GM23338 (cell line): ENCODE results near the gene ATOH8. TPM values are rescaled to one million over a fixed set of nuclear protein-coding genes. Genes with fewer than 3 reads are reported as not detected.

Experiments used
- ATAC-seq: fragments of 200-7000 bp; cut with Tn5 transposase; 3 replicates; pipeline ENCODE4 v1.9.1; 2020
- DNase-seq: peaks from one replicate; pipeline ENCODE4 v3.0.0-alpha.2; 2015; ENCODE audit warnings: low spot score
- H2AFZ ChIP-seq: fragments of 200-600 bp; sonication (generic); 2 replicates; pipeline ENCODE4 v1.8.0; 2016; ENCODE audit warnings: antibody characterized with exemption, mild to moderate bottlenecking, moderate library complexity
- H3F3A ChIP-seq: fragments of 200-600 bp; sonication (generic); replicated peaks from 2 replicates; pipeline ENCODE4 v1.8.0; 2017; ENCODE audit warnings: antibody characterized with exemption, mixed run types, low read depth
- H3K27ac ChIP-seq: fragments of 200-600 bp; sonication (generic); 2 replicates; pipeline ENCODE4 v1.6.1; 2016; ENCODE audit warnings: low read depth
- H3K27me3 ChIP-seq: fragments of 200-600 bp; sonication (generic); 2 replicates; pipeline ENCODE4 v1.8.0; 2016; ENCODE audit warnings: mild to moderate bottlenecking, mixed run types, moderate library complexity; ENCODE audit not compliant: insufficient read depth
- H3K36me3 ChIP-seq: fragments of 200-600 bp; sonication (generic); 2 replicates; pipeline ENCODE4 v1.8.0; 2016; ENCODE audit warnings: mild to moderate bottlenecking; ENCODE audit not compliant: insufficient read depth
- H3K4me1 ChIP-seq: fragments of 200-600 bp; sonication (generic); 2 replicates; pipeline ENCODE4 v1.8.0; 2016; ENCODE audit warnings: mild to moderate bottlenecking, moderate library complexity; ENCODE audit not compliant: insufficient read depth
- H3K4me2 ChIP-seq: fragments of 200-600 bp; sonication (generic); 2 replicates; pipeline ENCODE4 v1.7.1; 2017; ENCODE audit warnings: mixed run types
- H3K4me3 ChIP-seq: fragments of 200-600 bp; sonication (generic); 2 replicates; pipeline ENCODE4 v1.6.1; 2016; ENCODE audit warnings: mixed run types
- H3K79me2 ChIP-seq: fragments of 200-600 bp; sonication (generic); replicated peaks from 2 replicates; pipeline ENCODE4 v1.8.0; 2017; ENCODE audit warnings: mild to moderate bottlenecking; ENCODE audit not compliant: insufficient read depth
- H3K9me2 ChIP-seq: fragments of 200-600 bp; sonication (generic); 2 replicates; pipeline ENCODE4 v1.8.0; 2017; ENCODE audit not compliant: insufficient read depth
- H4K20me1 ChIP-seq: fragments of 200-600 bp; sonication (generic); replicated peaks from 2 replicates; pipeline ENCODE4 v1.8.0; 2017; ENCODE audit warnings: mild to moderate bottlenecking; ENCODE audit not compliant: insufficient read depth
- H3K27ac Mint-ChIP-seq: 2 replicates; pipeline ENCODE4 v1.8.0; 2020; ENCODE audit warnings: inconsistent platforms, mild to moderate bottlenecking, moderate library complexity, mixed read lengths
- H3K27me3 Mint-ChIP-seq: 3 replicates; pipeline ENCODE4 v1.8.0; 2022; ENCODE audit warnings: low read depth, mild to moderate bottlenecking, moderate library complexity, mixed read lengths, inconsistent platforms; ENCODE audit not compliant: insufficient read depth, poor library complexity
- H3K36me3 Mint-ChIP-seq: 3 replicates; pipeline ENCODE4 v1.8.0; 2021; ENCODE audit warnings: low read depth, mild to moderate bottlenecking, inconsistent platforms, moderate library complexity, mixed read lengths
- H3K4me1 Mint-ChIP-seq: 3 replicates; pipeline ENCODE4 v1.8.0; 2020; ENCODE audit warnings: mild to moderate bottlenecking, inconsistent platforms, mixed read lengths
- H3K4me3 Mint-ChIP-seq: 3 replicates; pipeline ENCODE4 v1.8.0; 2021; ENCODE audit warnings: moderate library complexity, mild to moderate bottlenecking, inconsistent platforms, mixed read lengths
- H3K9me3 Mint-ChIP-seq: 3 replicates; pipeline ENCODE4 v1.8.0; 2020; ENCODE audit warnings: moderate library complexity, mild to moderate bottlenecking, inconsistent platforms, mixed read lengths
- CREB1 ChIP-seq: fragments of 250-450 bp; sonication (Bioruptor Pico); IDR thresholded peaks from 2 replicates; pipeline ENCODE4 v1.5.0; 2020; ENCODE audit warnings: low read depth, mild to moderate bottlenecking, moderate library complexity
- CTCF ChIP-seq, 2 experiments: fragments of 200-600 bp in 1 of 2; sonication (generic) in 1 of 2; conservative IDR thresholded peaks; 2 replicates each; pipeline versions ENCODE4 v1.5.1 to v1.6.1; 2016 to 2017; ENCODE audit warnings: antibody characterized with exemption in 2 of 2, low read depth in 2 of 2, mild to moderate bottlenecking in 2 of 2, moderate library complexity in 1 of 2
- ETS1 ChIP-seq: IDR thresholded peaks from 2 replicates; pipeline ENCODE4 v1.6.1; 2016; ENCODE audit warnings: antibody characterized with exemption
- EZH2 ChIP-seq: fragments of 200-600 bp; sonication (generic); IDR thresholded peaks from one replicate; pipeline ENCODE4 v1.8.0; 2017; ENCODE audit warnings: antibody characterized with exemption, mild to moderate bottlenecking, low read depth; ENCODE audit not compliant: unreplicated experiment
- EZH2phosphoT487 ChIP-seq: fragments of 200-600 bp; sonication (generic); IDR thresholded peaks from one replicate; pipeline ENCODE4 v1.8.1; 2018; ENCODE audit warnings: antibody characterized with exemption; ENCODE audit not compliant: unreplicated experiment
- JUNB ChIP-seq: IDR thresholded peaks from one replicate; pipeline ENCODE4 v1.6.1; 2016; ENCODE audit warnings: antibody characterized with exemption; ENCODE audit not compliant: unreplicated experiment
- NANOG ChIP-seq: IDR thresholded peaks from 2 replicates; pipeline ENCODE4 v1.6.1; 2016; ENCODE audit warnings: antibody characterized with exemption, borderline replicate concordance
- POLR2AphosphoS5 ChIP-seq: IDR thresholded peaks from 2 replicates; pipeline ENCODE4 v1.6.1; 2016; ENCODE audit warnings: antibody characterized with exemption, low read depth
- STAT1 ChIP-seq: IDR thresholded peaks from one replicate; pipeline ENCODE4 v1.6.1; 2016; ENCODE audit warnings: antibody characterized with exemption; ENCODE audit not compliant: unreplicated experiment
- ZNF114 ChIP-seq: fragments of 250-450 bp; sonication (Bioruptor Pico); IDR thresholded peaks from 2 replicates; pipeline ENCODE4 v1.5.0; 2020; ENCODE audit warnings: mild to moderate bottlenecking, moderate library complexity
- ZNF331 ChIP-seq: fragments of 250-450 bp; sonication (Bioruptor Pico); IDR thresholded peaks from 2 replicates; pipeline ENCODE4 v1.5.0; 2020; ENCODE audit warnings: low read depth, mild to moderate bottlenecking, moderate library complexity
- ZNF462 ChIP-seq: fragments of 250-450 bp; sonication (Bioruptor Pico); IDR thresholded peaks from 2 replicates; pipeline ENCODE4 v1.5.0; 2020; ENCODE audit warnings: mild to moderate bottlenecking, moderate library complexity
- polyA plus RNA-seq: library from polyadenylated mRNA; unstranded; fragments of >200 nt; fragmentation: Nextera tagmentation; extraction: Ambion mirVana; gene quantifications from 2 replicates; pipeline ENCODE4 v1.2.1, GENCODE V29; 2016
- total RNA-seq: library from RNA; depleted of rRNA; stranded (reverse); fragments of >200 nt; shearing (Covaris generic); gene quantifications from 2 replicates; pipeline ENCODE4 v1.2.3, GENCODE V29; 2014
- TF ChIP-seq, protein P1 (sequence below): IDR thresholded peaks from one replicate; pipeline ENCODE4 v1.6.1; 2018; ENCODE audit warnings: antibody characterized with exemption; ENCODE audit not compliant: unreplicated experiment

Gene ATOH8
- total and polyA plus RNA-seq, 2 experiments from 2014 or later = 0.11 to 0.97 TPM

- no peak for DNase-seq
- no peak overlapping the region for H3K4me2 ChIP-seq
- H3K27me3 ChIP-seq = peaks cover 28% of the 10 kb centered on the region
- no peak overlapping the region for H2AFZ ChIP-seq
- Mint-ChIP-seq H3K36me3 (no peaks in the 10 kb centered on the region), H3K27me3 (peaks cover 29% of the 10 kb centered on the region), H3K9me3 (no peaks in the 10 kb centered on the region), H3K4me3 (no peak overlapping the region), H3K4me1 (peaks cover 56% of the 10 kb centered on the region), H3K27ac (no peak overlapping the region)
- H3K9me2 ChIP-seq = no peaks in the 10 kb centered on the region
- H3K4me1 ChIP-seq = peaks cover 28% of the 10 kb centered on the region
- H3F3A ChIP-seq = 0 out of 2 replicates have a peak, but pooled peaks cover 2% of the 10 kb centered on the region
- TF ChIP-seq ETS1 = no peak
- TF ChIP-seq CTCF (conservative IDR thresholded peaks at IDR 0.05; ENCODE audit: low read depth in 2 of 2) = no peak
- no peak for TF ChIP-seq JUNB
- TF ChIP-seq CREB1 = no peak
- no peak for TF ChIP-seq STAT1
- no peak for TF ChIP-seq ZNF462 (CRISPR knock-in tag)
- TF ChIP-seq NANOG = no peak
- no peak for TF ChIP-seq ZNF331 (CRISPR knock-in tag)
- no peak for TF ChIP-seq EZH2phosphoT487
- TF ChIP-seq EZH2 = no peak
- TF ChIP-seq, protein P1, sequence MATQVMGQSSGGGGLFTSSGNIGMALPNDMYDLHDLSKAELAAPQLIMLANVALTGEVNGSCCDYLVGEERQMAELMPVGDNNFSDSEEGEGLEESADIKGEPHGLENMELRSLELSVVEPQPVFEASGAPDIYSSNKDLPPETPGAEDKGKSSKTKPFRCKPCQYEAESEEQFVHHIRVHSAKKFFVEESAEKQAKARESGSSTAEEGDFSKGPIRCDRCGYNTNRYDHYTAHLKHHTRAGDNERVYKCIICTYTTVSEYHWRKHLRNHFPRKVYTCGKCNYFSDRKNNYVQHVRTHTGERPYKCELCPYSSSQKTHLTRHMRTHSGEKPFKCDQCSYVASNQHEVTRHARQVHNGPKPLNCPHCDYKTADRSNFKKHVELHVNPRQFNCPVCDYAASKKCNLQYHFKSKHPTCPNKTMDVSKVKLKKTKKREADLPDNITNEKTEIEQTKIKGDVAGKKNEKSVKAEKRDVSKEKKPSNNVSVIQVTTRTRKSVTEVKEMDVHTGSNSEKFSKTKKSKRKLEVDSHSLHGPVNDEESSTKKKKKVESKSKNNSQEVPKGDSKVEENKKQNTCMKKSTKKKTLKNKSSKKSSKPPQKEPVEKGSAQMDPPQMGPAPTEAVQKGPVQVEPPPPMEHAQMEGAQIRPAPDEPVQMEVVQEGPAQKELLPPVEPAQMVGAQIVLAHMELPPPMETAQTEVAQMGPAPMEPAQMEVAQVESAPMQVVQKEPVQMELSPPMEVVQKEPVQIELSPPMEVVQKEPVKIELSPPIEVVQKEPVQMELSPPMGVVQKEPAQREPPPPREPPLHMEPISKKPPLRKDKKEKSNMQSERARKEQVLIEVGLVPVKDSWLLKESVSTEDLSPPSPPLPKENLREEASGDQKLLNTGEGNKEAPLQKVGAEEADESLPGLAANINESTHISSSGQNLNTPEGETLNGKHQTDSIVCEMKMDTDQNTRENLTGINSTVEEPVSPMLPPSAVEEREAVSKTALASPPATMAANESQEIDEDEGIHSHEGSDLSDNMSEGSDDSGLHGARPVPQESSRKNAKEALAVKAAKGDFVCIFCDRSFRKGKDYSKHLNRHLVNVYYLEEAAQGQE = no peak
- TF ChIP-seq POLR2AphosphoS5 = no peak
- TF ChIP-seq ZNF114 = no peak
- no peak for ATAC-seq
- no peaks in the 10 kb centered on the region for H4K20me1 ChIP-seq
- no peak overlapping the region for H3K27ac ChIP-seq
- no peak overlapping the region for H3K4me3 ChIP-seq
- H3K79me2 ChIP-seq = no peaks in the 10 kb centered on the region
- no peaks in the 10 kb centered on the region for H3K36me3 ChIP-seq
These were observed 20.6 kb downstream of the ATOH8 start for GRCh38 chr2:85774126-85774978.
